GM12801 (cell line): Measurements from ENCODE around the gene CARD16.

Source experiments
- CTCF ChIP-seq: IDR thresholded peaks from one replicate; pipeline ENCODE4 v1.5.1; 2011; ENCODE audit warnings: control low read depth; ENCODE audit not compliant: insufficient read length; ENCODE audit errors: extremely low read depth

The CARD16 gene

GRCh38 chr11:105049481-105049880 lies 4.3 kb upstream of the CARD16 start:
- TF ChIP-seq CTCF, result no peak

- TF ChIP-seq CTCF, result no peak
Observed at GRCh38 chr11:105046898-105047579, 1.9 kb upstream of the CARD16 start.

GRCh38 chr11:105045676-105046296 lies 651 bp upstream of the CARD16 start:
- no peak for TF ChIP-seq CTCF

GRCh38 chr11:105042178-105042577 lies 3.0 kb downstream of the CARD16 start:
- TF ChIP-seq CTCF, result no peak

- no peak for TF ChIP-seq CTCF
Observed at GRCh38 chr11:105040703-105041102, 4.4 kb downstream of the CARD16 start.

GRCh38 chr11:105034813-105035620 lies 10.1 kb downstream of the CARD16 start, which contains the start of gene CASP1:
CASP1 (minus strand) TSS chr11:105035144; CDS start chr11:105035113, 31 bp downstream.
- TF ChIP-seq CTCF, result no peak

GRCh38 chr11:105033781-105034180 lies 11.4 kb downstream of the CARD16 start:
- TF ChIP-seq CTCF, result no peak
